Fibroblast of pulmonary artery (primary cell): Measurements from ENCODE around the gene HORMAD2.
"Not testable (repeated sequence)": the region's sequence is repeated elsewhere in the genome, so short reads cannot be mapped to it uniquely, and the experiment has no call there.

Experiments
- DNase-seq: peaks from one replicate; pipeline ENCODE4 v3.0.0-alpha.2; 2010; ENCODE audit warnings: low read depth
- H3K4me3 ChIP-seq: replicated peaks from 2 replicates; pipeline ENCODE4 v1.5.1; 2011; ENCODE audit warnings: low read depth, mild to moderate bottlenecking, control low read depth, low read length, moderate library complexity
- TF ChIP-seq, protein P1 (sequence below): IDR thresholded peaks from 2 replicates; pipeline ENCODE4 v1.5.1; 2011; ENCODE audit warnings: mild to moderate bottlenecking, control low read depth, low read length, inconsistent platforms; ENCODE audit errors: missing control alignments

The HORMAD2 gene

DNA sequence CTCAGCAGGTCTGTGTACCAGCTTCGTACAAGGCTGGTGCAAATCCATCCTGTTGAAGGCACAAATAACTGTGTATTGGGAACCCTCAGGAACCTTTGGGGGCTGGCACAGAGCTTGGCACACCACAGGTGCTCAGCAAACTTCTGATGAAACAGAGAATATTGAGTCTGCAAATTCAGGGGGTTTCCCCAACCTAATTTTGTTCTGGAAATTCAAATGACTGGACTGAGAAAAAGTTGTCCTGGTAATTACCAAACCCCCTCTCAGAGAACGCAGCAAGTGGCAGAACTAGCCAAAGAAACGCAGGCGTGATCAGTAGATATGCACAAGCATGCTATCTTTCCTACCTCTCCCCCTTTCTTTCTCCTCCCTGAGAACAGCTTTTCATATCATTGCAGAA, 118.7 kb downstream of the HORMAD2 start:
- no peak for DNase-seq
- H3K4me3 ChIP-seq = no peak overlapping the region
- TF ChIP-seq, protein P1, sequence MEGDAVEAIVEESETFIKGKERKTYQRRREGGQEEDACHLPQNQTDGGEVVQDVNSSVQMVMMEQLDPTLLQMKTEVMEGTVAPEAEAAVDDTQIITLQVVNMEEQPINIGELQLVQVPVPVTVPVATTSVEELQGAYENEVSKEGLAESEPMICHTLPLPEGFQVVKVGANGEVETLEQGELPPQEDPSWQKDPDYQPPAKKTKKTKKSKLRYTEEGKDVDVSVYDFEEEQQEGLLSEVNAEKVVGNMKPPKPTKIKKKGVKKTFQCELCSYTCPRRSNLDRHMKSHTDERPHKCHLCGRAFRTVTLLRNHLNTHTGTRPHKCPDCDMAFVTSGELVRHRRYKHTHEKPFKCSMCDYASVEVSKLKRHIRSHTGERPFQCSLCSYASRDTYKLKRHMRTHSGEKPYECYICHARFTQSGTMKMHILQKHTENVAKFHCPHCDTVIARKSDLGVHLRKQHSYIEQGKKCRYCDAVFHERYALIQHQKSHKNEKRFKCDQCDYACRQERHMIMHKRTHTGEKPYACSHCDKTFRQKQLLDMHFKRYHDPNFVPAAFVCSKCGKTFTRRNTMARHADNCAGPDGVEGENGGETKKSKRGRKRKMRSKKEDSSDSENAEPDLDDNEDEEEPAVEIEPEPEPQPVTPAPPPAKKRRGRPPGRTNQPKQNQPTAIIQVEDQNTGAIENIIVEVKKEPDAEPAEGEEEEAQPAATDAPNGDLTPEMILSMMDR = no peak

DNA sequence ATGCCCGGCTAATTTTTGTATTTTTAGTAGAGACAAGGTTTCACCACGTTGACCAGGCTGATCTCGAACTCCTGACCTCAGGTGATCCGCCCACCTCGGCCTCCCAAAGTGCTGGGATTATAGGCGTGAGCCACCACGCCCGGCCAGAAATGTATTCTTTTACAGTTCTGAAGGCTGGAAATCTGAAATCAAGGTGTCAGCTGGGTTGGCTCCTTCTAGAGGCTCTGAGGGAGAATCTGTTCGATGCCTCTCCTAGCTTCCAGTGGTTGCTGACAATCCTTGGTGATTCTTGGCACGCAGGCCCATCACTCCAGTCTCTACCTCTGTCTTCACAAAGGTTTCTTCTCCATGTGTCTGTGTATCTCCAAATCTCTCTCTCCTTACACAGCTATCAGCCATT, 120.6 kb downstream of the HORMAD2 start:
- DNase-seq, H3K4me3 ChIP-seq: not testable (repeated sequence)

DNA sequence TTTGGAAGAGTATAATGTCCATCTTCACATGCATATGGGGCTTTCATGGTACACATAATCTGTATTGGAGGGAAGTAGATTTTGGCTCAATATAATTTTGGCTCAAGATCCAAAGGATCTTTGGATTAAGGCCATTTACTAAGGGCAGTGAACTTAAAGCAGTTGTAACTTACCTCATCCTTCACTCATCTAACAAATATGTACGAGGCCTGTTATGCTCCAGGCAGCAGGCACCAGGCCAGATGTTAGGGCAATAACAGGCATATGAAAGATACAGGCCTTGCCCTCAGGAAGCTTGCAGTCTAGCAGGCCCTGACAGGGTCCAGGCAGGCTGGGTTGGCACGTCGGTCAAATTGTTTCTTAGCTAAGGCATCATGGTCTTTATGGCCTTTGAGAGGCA, 121.7 kb downstream of the HORMAD2 start:
- peak; percentile 86 for DNase-seq
- no peak overlapping the region for H3K4me3 ChIP-seq
- TF ChIP-seq, protein P1 = no peak

DNA sequence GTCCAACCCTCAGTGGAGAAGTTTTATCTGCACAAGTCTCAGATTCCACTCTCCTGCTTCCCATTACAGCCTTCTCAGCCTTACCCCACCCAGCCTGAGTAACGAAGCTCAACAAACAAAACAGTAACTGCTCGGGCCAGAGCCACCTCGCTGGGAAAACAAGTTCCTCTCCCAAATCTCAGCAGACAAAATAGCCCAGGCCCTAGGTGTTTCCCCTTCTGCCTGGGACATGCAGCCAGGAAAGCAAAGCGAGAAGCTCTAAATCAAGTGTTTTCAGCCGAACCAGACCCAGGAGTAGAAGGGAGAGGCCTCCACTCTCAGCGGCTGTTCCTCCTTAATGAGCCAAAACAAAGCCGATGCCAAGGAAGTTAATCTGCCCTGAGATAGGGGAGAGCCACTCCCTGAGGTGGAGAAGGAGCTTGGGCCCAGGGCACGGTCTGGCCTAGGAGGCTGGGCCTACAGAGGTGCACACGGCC, 122.3 kb downstream of the HORMAD2 start:
- no peak overlapping the region for H3K4me3 ChIP-seq
- TF ChIP-seq, protein P1 = no peak
- peak; percentile 61 for DNase-seq

DNA sequence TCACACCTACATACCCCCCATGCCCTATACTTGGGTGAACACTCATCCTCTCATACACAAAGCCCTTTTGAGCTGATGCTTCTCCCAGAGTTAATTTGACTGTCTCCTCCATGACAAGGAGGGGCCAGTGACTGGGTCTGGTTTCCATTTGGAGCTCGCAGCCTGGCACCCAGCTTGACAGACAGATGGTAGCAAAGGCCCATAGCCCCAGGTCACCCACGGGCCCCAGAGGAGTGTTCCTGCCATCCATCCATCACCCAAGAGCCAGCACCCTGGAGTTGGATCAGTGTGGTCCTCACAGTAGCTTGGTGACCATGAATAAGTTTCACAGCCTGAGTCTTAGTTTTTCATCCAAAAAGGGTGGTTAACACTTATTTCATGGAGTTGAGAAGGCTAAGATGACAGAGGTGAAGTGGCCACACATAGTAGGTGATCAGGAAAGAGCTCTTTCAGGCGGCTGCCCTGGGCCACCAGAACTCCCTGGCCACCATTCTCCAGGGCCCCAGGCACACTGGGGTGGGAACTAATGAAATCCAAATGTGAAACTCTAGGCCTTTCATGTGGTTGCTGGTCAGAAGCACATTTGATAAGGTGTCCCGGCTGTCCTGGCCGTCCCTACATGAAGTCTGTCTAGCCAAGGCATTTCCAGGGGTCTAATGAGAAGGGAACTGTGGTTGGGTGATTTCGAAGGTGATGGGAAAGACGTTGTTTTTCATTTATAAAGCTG, 123.9 kb downstream of the HORMAD2 start:
- DNase-seq = no peak
- TF ChIP-seq, protein P1 = no peak
- no peak overlapping the region for H3K4me3 ChIP-seq

DNA sequence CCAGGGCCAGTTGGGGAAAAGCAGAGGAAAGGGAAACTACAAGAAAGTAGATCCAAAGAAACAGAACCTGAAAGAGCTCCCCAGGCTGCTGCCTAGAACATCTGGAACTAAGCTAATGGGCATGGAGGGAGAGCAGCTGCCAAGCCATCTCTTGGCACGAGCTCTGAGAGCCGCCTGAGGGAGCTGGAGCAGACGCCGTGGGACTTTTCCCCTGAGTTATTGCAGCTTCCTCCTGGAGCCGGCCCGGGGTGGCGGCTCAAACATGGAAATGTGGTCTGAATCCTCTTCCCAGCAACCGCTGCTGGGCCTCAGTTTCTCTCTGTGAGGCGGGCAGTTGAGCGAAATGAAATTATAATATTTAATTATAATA, 124.5 kb downstream of the HORMAD2 start:
- TF ChIP-seq, protein P1 = no peak
- DNase-seq = peak; percentile 86

DNA sequence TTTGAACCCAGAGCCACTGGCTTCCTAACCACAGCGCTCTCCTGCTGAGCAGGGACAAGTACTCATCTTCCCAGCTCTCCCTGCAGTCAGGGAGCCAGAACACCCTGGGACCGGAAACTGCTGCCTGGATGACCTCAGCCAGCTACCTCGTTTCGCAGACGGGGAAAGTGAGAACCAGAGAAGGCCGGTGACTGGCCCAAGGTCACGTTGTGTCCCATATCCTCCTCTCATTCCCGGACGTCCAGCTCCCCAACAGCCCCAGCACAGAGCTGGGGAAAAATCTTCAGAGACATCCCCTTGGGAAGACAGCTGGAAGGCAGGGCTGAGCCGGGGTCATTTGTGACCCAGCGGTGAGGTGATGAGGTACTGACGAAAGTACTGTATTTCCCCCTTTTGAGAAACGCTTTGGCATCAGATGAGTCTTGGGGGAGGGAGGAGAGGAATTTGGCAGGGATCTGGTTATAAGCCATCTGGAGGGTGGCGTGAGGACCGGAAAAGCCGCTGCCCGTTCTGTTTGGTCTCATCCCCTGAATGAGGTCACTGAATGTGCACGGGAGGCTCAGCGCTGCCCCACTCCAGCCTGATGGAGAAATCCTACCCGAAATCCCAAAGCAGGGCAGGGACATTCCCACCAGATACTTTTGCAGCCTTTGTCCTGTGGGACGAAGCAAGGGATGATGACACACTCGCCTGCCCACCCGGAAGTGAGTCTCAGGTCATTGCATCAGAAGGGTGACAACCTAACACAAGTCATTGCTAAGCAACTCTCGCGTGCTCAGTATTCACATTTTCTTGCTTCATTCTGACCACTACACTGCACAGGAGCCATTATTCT, 125.2 kb downstream of the HORMAD2 start:
- TF ChIP-seq, protein P1 = no peak
- DNase-seq = peak; percentile 99
- H3K4me3 ChIP-seq = no peak overlapping the region

More for the DNA sequence above, 124.5 kb downstream of the HORMAD2 start:
- no peak overlapping the region for H3K4me3 ChIP-seq
